ENCODE data around the gene SACS. TPM values are rescaled to one million over a fixed set of nuclear protein-coding genes. Genes with fewer than 3 reads are reported as not detected.
A peak's percentile ranks its signal among the peaks of the same experiment; 100 is the strongest.
"Not testable (repeated sequence)": the region's sequence is repeated elsewhere in the genome, so short reads cannot be mapped to it uniquely, and the experiment has no call there.

SACS gene
- total RNA-seq, 1 donor from 2014 or later = 75.4 TPM

GRCh38 chr13:23443878-23444277 is 10.4 kb upstream of the SACS start:
- no peak for TF ChIP-seq CTCF (conservative IDR thresholded peaks at IDR 0.05)
- no peak overlapping the region for H3K27ac Mint-ChIP-seq (ENCODE audit: unreplicated experiment)
- no peak for DNase-seq (ENCODE audit: low read depth, low spot score)
- no peak overlapping the region for H3K4me3 Mint-ChIP-seq
- no peaks in the 10 kb centered on the region for H3K36me3 Mint-ChIP-seq (ENCODE audit: low read depth)
- no peaks in the 10 kb centered on the region for H3K27me3 Mint-ChIP-seq (ENCODE audit: low read depth)
- H3K4me1 Mint-ChIP-seq = peaks cover 26% of the 10 kb centered on the region
- peaks cover 4% of the 10 kb centered on the region for H3K9me3 Mint-ChIP-seq

GRCh38 chr13:23443110-23443509 is 9.6 kb upstream of the SACS start:
- no peak for TF ChIP-seq CTCF (conservative IDR thresholded peaks at IDR 0.05)
- H3K4me1 Mint-ChIP-seq = peaks cover 28% of the 10 kb centered on the region
- H3K4me3 Mint-ChIP-seq = no peak overlapping the region
- no peak for DNase-seq (ENCODE audit: low read depth, low spot score)
- H3K27ac Mint-ChIP-seq (ENCODE audit: unreplicated experiment) = no peak overlapping the region
- peaks cover 4% of the 10 kb centered on the region for H3K9me3 Mint-ChIP-seq
- H3K36me3 Mint-ChIP-seq (ENCODE audit: low read depth) = no peaks in the 10 kb centered on the region
- no peaks in the 10 kb centered on the region for H3K27me3 Mint-ChIP-seq (ENCODE audit: low read depth)

- DNase-seq (ENCODE audit: low read depth, low spot score) = no peak
- Mint-ChIP-seq H3K27ac (ENCODE audit: unreplicated experiment) (peak overlapping the region; percentile 40), H3K36me3 (ENCODE audit: low read depth) (no peaks in the 10 kb centered on the region), H3K4me1 (peaks cover 23% of the 10 kb centered on the region), H3K4me3 (no peak overlapping the region), H3K9me3 (peaks cover 4% of the 10 kb centered on the region), H3K27me3 (ENCODE audit: low read depth) (no peaks in the 10 kb centered on the region)
- no peak for TF ChIP-seq CTCF (conservative IDR thresholded peaks at IDR 0.05)
These were observed 7.5 kb upstream of the SACS start for GRCh38 chr13:23440821-23441618.

- peaks cover 20% of the 10 kb centered on the region for H3K4me1 Mint-ChIP-seq
- H3K27ac Mint-ChIP-seq (ENCODE audit: unreplicated experiment) = peak overlapping the region; percentile 40
- not testable (repeated sequence) for H3K9me3 Mint-ChIP-seq; H3K36me3 Mint-ChIP-seq (ENCODE audit: low read depth); H3K4me3 Mint-ChIP-seq; H3K27me3 Mint-ChIP-seq (ENCODE audit: low read depth); DNase-seq (ENCODE audit: low read depth, low spot score)
These were observed 6.8 kb upstream of the SACS start for GRCh38 chr13:23440324-23440723.

- no peak overlapping the region for H3K4me3 Mint-ChIP-seq
- H3K9me3 Mint-ChIP-seq = no peaks in the 10 kb centered on the region
- no peak overlapping the region for H3K27ac Mint-ChIP-seq (ENCODE audit: unreplicated experiment)
- no peak for TF ChIP-seq CTCF (conservative IDR thresholded peaks at IDR 0.05)
- no peak for DNase-seq (ENCODE audit: low read depth, low spot score)
- no peaks in the 10 kb centered on the region for H3K27me3 Mint-ChIP-seq (ENCODE audit: low read depth)
- H3K36me3 Mint-ChIP-seq (ENCODE audit: low read depth) = no peaks in the 10 kb centered on the region
- peaks cover 23% of the 10 kb centered on the region for H3K4me1 Mint-ChIP-seq
These were observed 4.4 kb upstream of the SACS start for GRCh38 chr13:23437916-23438315.

- Mint-ChIP-seq H3K4me3 (no peak overlapping the region), H3K27ac (ENCODE audit: unreplicated experiment) (no peak overlapping the region), H3K27me3 (ENCODE audit: low read depth) (no peaks in the 10 kb centered on the region), H3K36me3 (ENCODE audit: low read depth) (no peaks in the 10 kb centered on the region), H3K9me3 (no peaks in the 10 kb centered on the region), H3K4me1 (peaks cover 31% of the 10 kb centered on the region)
- no peak for TF ChIP-seq CTCF (conservative IDR thresholded peaks at IDR 0.05)
- DNase-seq (ENCODE audit: low read depth, low spot score) = no peak
These were observed 3.2 kb upstream of the SACS start for GRCh38 chr13:23436680-23437079.

Measured in neural crest cell (in vitro differentiated cells).